Activated naive CD4-positive, alpha-beta T cell treated with Interleukin-2 at 50 U/mL for 16 hours (primary cell): Measurements from ENCODE around the gene STOX1.
"Not testable (repeated sequence)": the region's sequence is repeated elsewhere in the genome, so short reads cannot be mapped to it uniquely, and the experiment has no call there.

Experiments used
- DNase-seq: peaks from one replicate; pipeline ENCODE4 v3.0.0-alpha.2; 2020

STOX1 gene

GRCh38 chr10:68897336-68897741, 70.0 kb downstream of the STOX1 start:
- DNase-seq, result peak; percentile 8

GRCh38 chr10:68899186-68899745, 71.9 kb downstream of the STOX1 start:
- no peak for DNase-seq

GRCh38 chr10:68900427-68901104, 73.2 kb downstream of the STOX1 start:
- DNase-seq, result no peak

GRCh38 chr10:68901105-68901927, 74.0 kb downstream of the STOX1 start, which contains the start of gene DDX50:
Gene DDX50 (plus strand): TSS chr10:68901315. CDS start chr10:68901385, 70 bp downstream.
- peak; percentile 96 for DNase-seq

DNA sequence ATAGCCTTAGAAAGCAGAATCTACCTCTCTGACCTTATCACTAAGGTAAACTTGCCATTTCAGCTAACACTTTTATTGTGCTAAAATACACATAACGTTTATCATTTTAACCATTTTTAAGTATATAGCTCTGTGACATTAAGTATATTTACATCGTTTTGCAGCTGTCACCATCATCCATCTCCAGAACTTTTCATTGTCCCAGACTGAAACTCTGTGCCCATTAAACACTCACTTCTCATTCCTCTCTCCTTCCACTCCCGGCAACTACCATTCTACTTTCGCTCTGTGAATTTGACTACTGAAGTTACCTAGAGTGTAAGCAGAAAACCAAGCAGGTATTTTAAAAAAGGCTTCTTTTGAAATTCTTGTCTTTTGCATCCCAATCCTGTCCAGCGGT, 75.1 kb downstream of the STOX1 start:
- no peak for DNase-seq

DNA sequence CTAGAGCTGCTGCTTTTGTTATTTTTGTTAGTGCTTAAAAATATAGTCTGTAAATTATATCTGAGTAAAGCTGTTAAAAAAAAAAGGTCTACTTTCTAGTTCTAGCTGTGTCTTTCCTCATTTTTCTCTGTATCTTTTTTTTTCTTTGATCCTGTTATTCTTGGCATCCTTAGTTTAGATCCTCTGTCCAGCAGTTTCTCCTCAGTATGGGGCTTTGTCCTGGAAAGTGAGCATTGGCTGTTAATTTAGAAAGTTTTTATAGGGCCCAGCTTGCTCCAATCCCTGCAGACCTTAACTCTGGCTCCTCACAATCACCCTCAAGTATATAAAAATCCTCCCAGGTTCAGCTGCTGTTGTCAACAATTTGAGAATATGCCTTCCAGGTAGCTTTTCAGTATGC, 97.3 kb downstream of the STOX1 start:
- no peak for DNase-seq

GRCh38 chr10:68925489-68925888, 98.2 kb downstream of the STOX1 start:
- no peak for DNase-seq

DNA sequence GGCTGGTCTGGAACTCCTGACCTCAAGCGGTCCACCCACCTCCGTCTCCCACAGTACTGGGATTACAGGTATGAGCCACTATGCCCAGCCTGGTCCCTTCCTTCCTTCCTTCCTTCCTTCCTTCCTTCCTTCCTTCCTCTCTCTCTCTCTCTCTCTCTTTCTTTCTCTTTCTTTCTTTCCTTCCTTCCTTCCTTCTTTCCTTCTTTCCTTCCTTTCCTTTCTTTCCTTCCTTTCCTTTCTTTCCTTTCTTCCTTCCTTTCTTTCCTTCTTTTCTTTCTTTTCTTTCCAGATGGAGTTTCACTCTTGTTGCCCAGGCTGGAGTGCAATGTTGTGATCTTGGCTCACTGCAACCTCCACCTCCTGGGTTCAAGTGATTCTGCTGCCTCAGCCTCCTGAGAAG, 101.8 kb downstream of the STOX1 start:
- DNase-seq, result not testable (repeated sequence)

- DNase-seq, result not testable (repeated sequence)
Measured at GRCh38 chr10:68929888-68930287, 102.6 kb downstream of the STOX1 start.

DNA sequence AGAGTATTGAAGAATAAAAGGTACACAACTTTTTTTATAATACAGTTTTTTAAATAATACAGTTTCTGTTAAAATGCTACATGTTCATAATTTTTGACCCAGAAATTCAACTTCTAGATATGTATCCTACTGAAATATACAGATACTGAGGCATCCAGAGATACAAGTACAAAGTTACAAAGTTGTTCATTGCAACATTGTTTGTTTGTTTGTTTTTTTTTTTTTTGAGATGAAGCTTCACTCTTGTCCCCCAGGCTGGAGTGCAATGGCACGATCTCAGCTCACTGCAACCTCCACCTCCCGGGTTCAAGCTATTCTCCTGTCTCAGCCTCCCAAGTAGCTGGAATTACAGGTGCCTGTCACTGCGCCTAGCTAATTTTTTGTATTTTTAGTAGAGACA, 105.5 kb downstream of the STOX1 start:
- DNase-seq, result not testable (repeated sequence)

DNA sequence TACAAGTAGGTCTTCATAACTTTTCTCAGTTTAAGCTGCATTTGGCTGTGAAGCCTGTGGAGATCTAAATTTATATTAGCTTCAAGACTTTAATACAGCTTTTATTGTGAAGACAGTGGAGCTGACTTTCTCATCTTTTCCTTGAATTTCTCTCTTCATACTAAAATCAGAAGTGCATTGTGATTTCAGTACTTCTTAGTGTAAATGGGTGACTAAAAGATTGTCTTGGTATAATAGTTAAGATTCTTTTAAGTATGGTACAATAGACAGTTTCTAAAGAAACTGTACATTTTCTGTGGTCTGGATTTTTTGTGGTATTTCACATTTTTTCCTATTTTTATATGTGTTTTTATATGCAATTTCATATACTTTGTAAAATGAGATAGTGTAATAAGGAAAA, 107.7 kb downstream of the STOX1 start:
- no peak for DNase-seq

DNA sequence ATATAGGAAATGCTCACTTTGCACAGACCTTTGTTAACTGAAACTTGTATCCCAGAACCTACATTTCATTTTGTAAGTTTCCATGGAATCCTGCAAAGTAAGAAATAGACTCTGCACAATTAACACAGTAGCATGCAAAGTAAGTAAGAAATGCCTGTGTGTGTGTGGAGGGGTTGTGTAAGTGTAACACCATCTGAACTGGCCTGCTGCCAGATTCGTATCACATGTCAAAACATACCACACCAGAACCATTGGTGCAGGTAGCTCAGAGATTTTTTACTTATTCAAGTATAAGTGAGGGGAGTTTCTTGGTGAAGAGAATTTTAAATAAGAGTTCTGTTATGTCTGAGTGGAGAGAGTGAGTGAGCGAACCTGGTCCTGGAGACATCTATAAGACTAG, 110.8 kb downstream of the STOX1 start:
- no peak for DNase-seq

GRCh38 chr10:68938884-68939283, 111.6 kb downstream of the STOX1 start:
- DNase-seq, result no peak

DNA sequence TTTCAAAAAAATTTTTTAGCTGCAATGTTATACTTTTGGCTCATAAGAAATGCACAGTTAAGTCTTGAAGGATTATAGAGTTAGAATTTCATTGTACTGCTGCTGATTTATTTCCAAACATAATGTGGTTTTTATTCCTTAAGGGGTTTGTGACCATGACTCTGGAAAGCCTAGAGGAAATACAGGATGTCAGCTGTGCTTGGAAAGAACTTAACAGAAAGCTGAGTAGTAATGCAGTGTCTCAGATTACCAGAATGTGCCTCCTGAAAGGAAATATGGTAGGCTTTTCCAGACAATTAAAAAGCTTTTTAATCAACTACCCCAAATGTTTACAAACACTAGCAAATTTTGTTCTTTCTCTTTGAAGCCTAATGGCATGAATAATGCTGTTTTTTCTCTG, 113.6 kb downstream of the STOX1 start:
- DNase-seq, result not testable (repeated sequence)
